ENCODE measurements around the gene EPG5. TPM values are rescaled to one million over a fixed set of nuclear protein-coding genes. Genes with fewer than 3 reads are reported as not detected.

Gene EPG5
- total RNA-seq, 1 experiment from 2014 or later: 12.9 TPM

DNA sequence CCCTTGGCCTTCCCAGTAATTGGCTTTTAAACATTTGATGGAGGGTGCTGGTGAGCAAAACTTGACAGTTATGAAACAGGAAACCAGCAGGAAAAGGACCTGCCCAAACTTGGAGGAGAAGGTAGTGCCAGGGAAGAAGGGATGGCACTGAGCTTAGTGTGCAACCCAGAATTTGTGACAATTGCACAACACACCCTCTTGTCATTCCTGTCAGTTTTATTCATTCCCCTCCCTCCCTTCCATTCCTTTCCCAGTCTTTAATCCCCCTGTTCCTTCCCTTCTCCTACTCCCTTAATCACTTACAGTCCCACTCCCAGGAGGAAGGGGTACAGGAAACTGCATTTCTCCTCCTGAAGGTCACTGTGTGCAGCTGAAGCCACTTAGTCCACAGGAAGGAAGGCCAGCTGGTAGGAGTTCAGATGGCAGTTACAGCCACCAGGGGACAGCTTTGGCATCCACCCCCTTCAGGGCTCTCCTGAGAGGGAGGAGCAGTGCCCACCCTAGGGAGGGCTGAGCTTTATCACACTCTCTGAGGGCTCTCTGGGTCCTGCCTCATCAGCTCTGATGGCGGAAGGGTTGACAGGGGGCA lies 165.6 kb downstream of the EPG5 start:
- no TSS peak for BruUV-seq (replicated peaks)
- intact Hi-C loops (cut with micrococcal nuclease; ENCODE audit: unreplicated experiment): no loop called here
- CTCF ChIA-PET: no interaction called here

More for the DNA sequence above, 165.6 kb downstream of the EPG5 start:
- H3K9me3 ChIP-seq (ENCODE audit: control insufficient read depth, insufficient read depth, low read depth, low read length): peaks cover 4% of the 10 kb centered on the region; the same call in 1 of the 2 replicates
- no peak for DNase-seq (ENCODE audit: low read depth, low spot score)
- POLR2A ChIA-PET: no interaction called here
- H3K36me3 ChIP-seq (ENCODE audit: control insufficient read depth, insufficient read depth, low read length): no peaks in the 10 kb centered on the region
- peak overlapping the region; percentile 57 for H3K27ac ChIP-seq (ENCODE audit: low read length)
- H3K4me3 ChIP-seq (ENCODE audit: low read depth in 2 of 2, low read length in 2 of 2): no peak overlapping the region
- H3K27me3 ChIP-seq (ENCODE audit: control insufficient read depth, insufficient read depth, low read length): no peaks in the 10 kb centered on the region
- TF ChIP-seq TCF7L2 (IDR thresholded peaks at IDR 0.05; ENCODE audit: low read depth, low read length): no peak
- no peak for TF ChIP-seq POLR2AphosphoS5 (IDR thresholded peaks at IDR 0.05; ENCODE audit: low read depth, low read length)
- no peak for TF ChIP-seq SIN3A (IDR thresholded peaks at IDR 0.05; ENCODE audit: borderline replicate concordance, insufficient read depth, low read depth, low read length)
- no peak for TF ChIP-seq CTCF (IDR thresholded peaks at IDR 0.05)
- TF ChIP-seq REST (IDR thresholded peaks at IDR 0.05; ENCODE audit: insufficient read depth in 1 of 2, low read depth in 2 of 2, low read length in 1 of 2): no peak
- ATAC-seq: no peak
- in situ Hi-C loops (cut with HindIII; ENCODE audit: low pct_unique_long_range_greater_than_20kb, low sequenced_read_pairs): no loop called here
- 0 out of 2 replicates have a peak, but pooled peaks cover 3% of the 10 kb centered on the region for H3K4me1 ChIP-seq (ENCODE audit: control insufficient read depth, insufficient read depth, low read length)

Other genes with a start within 250 kb of the EPG5 start
- gene SLC14A1, start 243.1 kb downstream of the EPG5 start, total RNA-seq (2021; ENCODE audit: unreplicated experiment): 1.2 TPM
- 0.23 TPM for gene SIGLEC15, start 141.7 kb downstream of the EPG5 start, total RNA-seq (2021; ENCODE audit: unreplicated experiment)
- 0.39 TPM for gene PSTPIP2, start 104.9 kb upstream of the EPG5 start, total RNA-seq (2021; ENCODE audit: unreplicated experiment)
- 298 TPM for gene ATP5F1A, start 131.0 kb upstream of the EPG5 start, total RNA-seq (2021; ENCODE audit: unreplicated experiment)
- 28.4 TPM for gene HAUS1, start 137.1 kb upstream of the EPG5 start, total RNA-seq (2021; ENCODE audit: unreplicated experiment)

Data from Panc1 (cell line).